SK-N-SH (cell line): ENCODE measurements around the gene SPOCK1. TPM values are rescaled to one million over a fixed set of nuclear protein-coding genes. Genes with fewer than 3 reads are reported as not detected.

Experiments used
- CTCF ChIA-PET: fragments of 300-600, 350-600 bp; formaldehyde crosslinking; extraction: SDS; loops from one replicate; lab custom pipeline; 2021; lab: Yijun Ruan, JAX
- POLR2A ChIA-PET: fragments of 350-600 bp; sonication (Branson Sonifier 250); formaldehyde crosslinking; extraction: SDS; loops from one replicate; lab custom pipeline; 2020; ENCODE audit warnings: antibody characterized with exemption, inconsistent platforms; lab: Yijun Ruan, JAX
- DNase-seq: peaks from one replicate; pipeline ENCODE4 v3.0.0; 2012
- H2AFZ ChIP-seq: fragments of 200-600 bp; sonication (generic); 2 replicates; pipeline ENCODE4 v1.8.1; 2016; ENCODE audit warnings: antibody characterized with exemption, mild to moderate bottlenecking, low read depth
- H3F3A ChIP-seq: fragments of 200-600 bp; sonication (generic); replicated peaks from 2 replicates; pipeline ENCODE3; 2016; ENCODE audit warnings: antibody characterized with exemption, mild to moderate bottlenecking; ENCODE audit not compliant: insufficient read depth
- H3K27ac ChIP-seq, 2 experiments: fragments of 200-500 bp in 1 of 2; fragments of 200-600 bp in 1 of 2; sonication (Bioruptor generic) in 1 of 2; sonication (generic), shearing (Covaris generic) in 1 of 2; 2 replicates each; pipeline versions ENCODE4 v1.5.1 to v1.6.1; 2014 to 2016; ENCODE audit warnings: low read depth in 2 of 2, inconsistent platforms in 1 of 2, low read length in 1 of 2, mild to moderate bottlenecking in 1 of 2, mixed read lengths in 1 of 2
- H3K27me3 ChIP-seq: fragments of 200-600 bp; sonication (generic), shearing (Covaris generic); 2 replicates; pipeline ENCODE4 v1.6.1; 2016; ENCODE audit warnings: mixed run types; ENCODE audit not compliant: insufficient read depth
- H3K36me3 ChIP-seq, 2 experiments: fragments of 200-500 bp in 1 of 2; fragments of 200-600 bp in 1 of 2; sonication (Bioruptor generic) in 1 of 2; sonication (generic) in 1 of 2; replicated peaks in 1 of 2; 2 replicates each; pipeline versions ENCODE3 to v1.5.1; 2014 to 2016; ENCODE audit warnings: low read length in 1 of 2, mild to moderate bottlenecking in 1 of 2; ENCODE audit not compliant: insufficient read depth in 2 of 2, control insufficient read depth in 1 of 2
- H3K4me1 ChIP-seq, 2 experiments: fragments of 200-500 bp in 1 of 2; fragments of 200-600 bp in 1 of 2; sonication (Bioruptor generic) in 1 of 2; sonication (generic), shearing (Covaris generic) in 1 of 2; 2 replicates each; pipeline versions ENCODE4 v1.5.1 to v1.6.1; 2014 to 2016; ENCODE audit warnings: low read depth in 1 of 2, low read length in 1 of 2, mixed run types in 1 of 2; ENCODE audit not compliant: insufficient read depth in 2 of 2, control insufficient read depth in 1 of 2
- H3K4me2 ChIP-seq: fragments of 200-600 bp; sonication (generic), shearing (Covaris generic); 2 replicates; pipeline ENCODE4 v1.6.1; 2017; ENCODE audit warnings: mixed run types
- H3K4me3 ChIP-seq, 2 experiments: fragments of 200-500 bp in 1 of 2; fragments of 200-600 bp in 1 of 2; sonication (Bioruptor generic) in 1 of 2; sonication (generic), shearing (Covaris generic) in 1 of 2; 2 replicates each; pipeline versions ENCODE4 v1.5.1 to v1.8.1; 2014 to 2016; ENCODE audit warnings: low read depth in 2 of 2, inconsistent platforms in 1 of 2, low read length in 1 of 2, mild to moderate bottlenecking in 1 of 2, mixed read lengths in 1 of 2, moderate library complexity in 1 of 2
- H3K79me2 ChIP-seq: fragments of 200-600 bp; sonication (generic); 2 replicates; pipeline ENCODE4 v1.8.1; 2017; ENCODE audit warnings: mild to moderate bottlenecking; ENCODE audit not compliant: insufficient read depth
- H3K9ac ChIP-seq: fragments of 200-600 bp; sonication (generic); 2 replicates; pipeline ENCODE4 v1.6.1; 2017; ENCODE audit warnings: mixed run types
- H3K9me2 ChIP-seq: fragments of 200-600 bp; sonication (generic); 2 replicates; pipeline ENCODE4 v1.6.1; 2017; ENCODE audit warnings: mixed run types
- H3K9me3 ChIP-seq: fragments of 200-600 bp; sonication (generic); 2 replicates; pipeline ENCODE4 v1.6.1; 2017; ENCODE audit warnings: mixed run types, mild to moderate bottlenecking, moderate library complexity
- H4K20me1 ChIP-seq: fragments of 200-600 bp; sonication (generic); 2 replicates; pipeline ENCODE4 v1.6.1; 2017; ENCODE audit warnings: mild to moderate bottlenecking, mixed run types; ENCODE audit not compliant: insufficient read depth
- CHD2 ChIP-seq: fragments of 150-350 bp; IDR thresholded peaks from 2 replicates; pipeline ENCODE4 v1.6.1; 2018; ENCODE audit warnings: low read length; ENCODE audit not compliant: partially characterized antibody
- CTCF ChIP-seq: fragments of 200-600 bp; sonication (generic); IDR thresholded peaks from 2 replicates; pipeline ENCODE4 v1.6.1; 2017; ENCODE audit warnings: antibody characterized with exemption, mild to moderate bottlenecking, moderate library complexity
- EP300 ChIP-seq, 2 experiments: IDR thresholded peaks; 2 replicates each; pipeline versions ENCODE4 v1.4.0 to v1.6.1; 2012; ENCODE audit warnings: borderline replicate concordance in 1 of 2, low read depth in 1 of 2, low read length in 1 of 2
- FOSL2 ChIP-seq: IDR thresholded peaks from 2 replicates; pipeline ENCODE4 v1.4.0; 2012; ENCODE audit warnings: low read depth, mild to moderate bottlenecking, moderate library complexity, borderline replicate concordance
- FOXM1 ChIP-seq: IDR thresholded peaks from 2 replicates; pipeline ENCODE4 v1.4.0; 2012; ENCODE audit warnings: low read depth, mild to moderate bottlenecking
- GABPA ChIP-seq: IDR thresholded peaks from 2 replicates; pipeline ENCODE4 v1.4.0; 2012; ENCODE audit warnings: low read depth, mild to moderate bottlenecking
- GATA2 ChIP-seq: sonication (generic); formaldehyde crosslinking; IDR thresholded peaks from 2 replicates; pipeline ENCODE4 v1.5.0; 2020; ENCODE audit warnings: mild to moderate bottlenecking, missing genetic modification reagents
- JUND ChIP-seq: IDR thresholded peaks from 2 replicates; pipeline ENCODE4 v1.4.0; 2012
- MAX ChIP-seq: IDR thresholded peaks from 2 replicates; pipeline ENCODE4 v1.4.0; 2012; ENCODE audit warnings: low read depth
- MEF2A ChIP-seq: IDR thresholded peaks from 2 replicates; pipeline ENCODE4 v1.4.0; 2012; ENCODE audit warnings: low read depth, borderline replicate concordance
- MXI1 ChIP-seq: IDR thresholded peaks from 2 replicates; pipeline ENCODE4 v1.6.1; 2012; ENCODE audit warnings: mild to moderate bottlenecking, low read depth, low read length, improper control_type of control experiment
- NFIC ChIP-seq: IDR thresholded peaks from 2 replicates; pipeline ENCODE4 v1.4.0; 2012; ENCODE audit warnings: borderline replicate concordance
- POLR2AphosphoS5 ChIP-seq: IDR thresholded peaks from 2 replicates; pipeline ENCODE4 v1.6.1; 2012; ENCODE audit warnings: low read depth, low read length
- TAF1 ChIP-seq: IDR thresholded peaks from 2 replicates; pipeline ENCODE4 v1.6.1; 2012; ENCODE audit warnings: low read depth, mild to moderate bottlenecking, low read length, moderate library complexity, borderline replicate concordance
- USF2 ChIP-seq: fragments of 150-350 bp; IDR thresholded peaks from 2 replicates; pipeline ENCODE4 v1.6.1; 2017; ENCODE audit warnings: antibody characterized with exemption, low read length, low read depth, borderline replicate concordance
- YY1 ChIP-seq: IDR thresholded peaks from 2 replicates; pipeline ENCODE4 v1.4.0; 2012; ENCODE audit warnings: low read depth, mild to moderate bottlenecking
- ZBTB33 ChIP-seq: IDR thresholded peaks from 2 replicates; pipeline ENCODE4 v1.4.0; 2012; ENCODE audit warnings: low read depth, borderline replicate concordance
- WGBS: methylation state at CpG from one replicate; pipeline ENCODE4 v1.1.6; 2017; ENCODE audit warnings: low lambda C conversion rate; 5-methylcytosine and 5-hydroxymethylcytosine counted together
- polyA plus RNA-seq, 3 experiments: library from polyadenylated mRNA; depleted of rRNA; stranded (reverse); fragments of >200 nt; gene quantifications; 2 replicates each; pipeline ENCODE4 v1.2.3, GENCODE V29; 2012

Gene SPOCK1
- polyA plus RNA-seq, 1 of the 3 experiments (the other 2 are of a cell fraction), result 11.3 TPM

DNA sequence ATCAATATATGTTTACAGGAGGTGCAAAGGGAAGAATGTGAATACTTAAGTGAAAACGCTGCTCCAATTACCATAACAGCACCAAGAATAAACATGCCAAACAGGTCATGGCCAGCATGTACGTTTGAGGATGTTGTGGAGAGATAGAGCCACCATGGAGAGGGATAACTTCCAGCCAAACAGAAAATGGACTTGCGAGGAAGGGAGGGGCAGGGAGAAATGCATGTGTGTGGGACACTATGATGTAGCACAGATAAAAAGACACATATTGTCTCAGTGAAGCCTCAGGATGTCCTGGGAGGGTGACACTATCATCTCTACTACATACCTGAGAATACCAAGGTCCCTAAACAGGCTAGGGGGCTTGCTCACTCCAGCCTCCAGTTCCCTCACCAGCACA lies 488.9 kb downstream of the SPOCK1 start:
- Histone ChIP-seq H3K36me3 (no peaks in the 10 kb centered on the region), H3K79me2 (no peaks in the 10 kb centered on the region), H2AFZ (no peak overlapping the region), H3K9ac (no peak overlapping the region), H3K4me3 (no peak overlapping the region), H3K4me2 (no peak overlapping the region), H3K9me3 (no peaks in the 10 kb centered on the region), H3F3A (no peaks in the 10 kb centered on the region), H3K4me1 (no peaks in the 10 kb centered on the region), H4K20me1 (no peaks in the 10 kb centered on the region), H3K27ac (no peak overlapping the region), H3K27me3 (no peaks in the 10 kb centered on the region), H3K9me2 (no peaks in the 10 kb centered on the region)
- ChIA-PET CTCF (no interaction called here), POLR2A (no interaction called here)
- DNase-seq, result no peak
- TF ChIP-seq MEF2A, result no peak
- TF ChIP-seq USF2, result no peak
- no peak for TF ChIP-seq EP300 (IDR thresholded peaks at IDR 0.05; ENCODE audit: borderline replicate concordance in 1 of 2, low read depth in 1 of 2, low read length in 1 of 2)
- TF ChIP-seq YY1, result no peak
- 32% methylated on average over 3 of the region's 3 CpGs for WGBS

DNA sequence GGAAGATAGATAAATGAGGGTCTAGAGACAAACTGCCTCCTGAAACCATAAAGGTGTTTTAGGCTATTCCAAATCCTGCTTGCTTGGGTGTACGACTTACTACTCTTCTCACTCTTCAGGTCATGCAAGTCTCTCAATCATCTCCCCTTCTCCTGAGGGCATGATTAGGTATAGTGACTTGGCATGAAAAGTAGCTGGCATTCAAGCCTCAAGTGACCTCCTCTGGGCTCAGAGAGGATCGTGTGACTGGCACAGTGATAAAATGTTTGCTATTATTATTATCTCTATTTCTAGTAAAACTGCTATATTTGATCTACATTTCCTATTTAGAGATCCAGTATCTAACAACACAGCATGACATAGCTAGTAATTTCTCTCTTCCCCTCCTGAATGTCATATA lies 494.8 kb downstream of the SPOCK1 start:
- no peak overlapping the region for H3K4me2 ChIP-seq
- POLR2A ChIA-PET, result no interaction called here
- TF ChIP-seq MAX (no peak), ZBTB33 (no peak), FOSL2 (no peak), POLR2AphosphoS5 (no peak), FOXM1 (no peak), GATA2 (CRISPR knock-in tag) (no peak), CHD2 (no peak), GABPA (no peak), CTCF (no peak), TAF1 (no peak), MXI1 (no peak), NFIC (no peak), USF2 (no peak), JUND (no peak)
- TF ChIP-seq, all 33 proteins: peak for 0
- no peaks in the 10 kb centered on the region for H4K20me1 ChIP-seq
- CTCF ChIA-PET, result interaction anchor here (1.0 kb wide), 1 partner anchor 12 kb away, joined by 3 read pairs; no protein-coding TSS in a partner anchor
- no peaks in the 10 kb centered on the region for H3K9me2 ChIP-seq
- no peak for DNase-seq
- H3K36me3 ChIP-seq, result no peaks in the 10 kb centered on the region
- no peaks in the 10 kb centered on the region for H3F3A ChIP-seq
- no peak overlapping the region for H2AFZ ChIP-seq
- H3K79me2 ChIP-seq, result no peaks in the 10 kb centered on the region
- no peak overlapping the region for H3K9ac ChIP-seq
- H3K9me3 ChIP-seq, result no peaks in the 10 kb centered on the region
- 21% methylated on average over 2 of the region's 2 CpGs for WGBS
- H3K4me1 ChIP-seq, result peaks cover 6 to 7% of the 10 kb centered on the region in 2 experiments; a peak in 2 of 4 replicates
- no peaks in the 10 kb centered on the region for H3K27me3 ChIP-seq
- no peak overlapping the region for H3K4me3 ChIP-seq
- H3K27ac ChIP-seq, result no peak overlapping the region
